ENCODE results near the gene RPL29.

GRCh38 chr3:52044869-52045619 lies 49.3 kb upstream of the RPL29 start:
- no peak for TF ChIP-seq POLR2AphosphoS5 (IDR thresholded peaks at IDR 0.05; ENCODE audit: low read depth)
- TF ChIP-seq, protein P1, sequence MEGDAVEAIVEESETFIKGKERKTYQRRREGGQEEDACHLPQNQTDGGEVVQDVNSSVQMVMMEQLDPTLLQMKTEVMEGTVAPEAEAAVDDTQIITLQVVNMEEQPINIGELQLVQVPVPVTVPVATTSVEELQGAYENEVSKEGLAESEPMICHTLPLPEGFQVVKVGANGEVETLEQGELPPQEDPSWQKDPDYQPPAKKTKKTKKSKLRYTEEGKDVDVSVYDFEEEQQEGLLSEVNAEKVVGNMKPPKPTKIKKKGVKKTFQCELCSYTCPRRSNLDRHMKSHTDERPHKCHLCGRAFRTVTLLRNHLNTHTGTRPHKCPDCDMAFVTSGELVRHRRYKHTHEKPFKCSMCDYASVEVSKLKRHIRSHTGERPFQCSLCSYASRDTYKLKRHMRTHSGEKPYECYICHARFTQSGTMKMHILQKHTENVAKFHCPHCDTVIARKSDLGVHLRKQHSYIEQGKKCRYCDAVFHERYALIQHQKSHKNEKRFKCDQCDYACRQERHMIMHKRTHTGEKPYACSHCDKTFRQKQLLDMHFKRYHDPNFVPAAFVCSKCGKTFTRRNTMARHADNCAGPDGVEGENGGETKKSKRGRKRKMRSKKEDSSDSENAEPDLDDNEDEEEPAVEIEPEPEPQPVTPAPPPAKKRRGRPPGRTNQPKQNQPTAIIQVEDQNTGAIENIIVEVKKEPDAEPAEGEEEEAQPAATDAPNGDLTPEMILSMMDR (IDR thresholded peaks at IDR 0.05; ENCODE audit: insufficient read depth, low read length), result no peak

All from HL-60 (cell line).